HG03066 (cell line): ENCODE results near the gene WDR76.

Experiments used
- ATAC-seq: cut with Tn5 transposase; IDR thresholded peaks from one replicate; pipeline ENCODE4 v1.9.1; 2021; ENCODE audit warnings: low read depth; ENCODE audit not compliant: unreplicated experiment

The WDR76 gene

DNA sequence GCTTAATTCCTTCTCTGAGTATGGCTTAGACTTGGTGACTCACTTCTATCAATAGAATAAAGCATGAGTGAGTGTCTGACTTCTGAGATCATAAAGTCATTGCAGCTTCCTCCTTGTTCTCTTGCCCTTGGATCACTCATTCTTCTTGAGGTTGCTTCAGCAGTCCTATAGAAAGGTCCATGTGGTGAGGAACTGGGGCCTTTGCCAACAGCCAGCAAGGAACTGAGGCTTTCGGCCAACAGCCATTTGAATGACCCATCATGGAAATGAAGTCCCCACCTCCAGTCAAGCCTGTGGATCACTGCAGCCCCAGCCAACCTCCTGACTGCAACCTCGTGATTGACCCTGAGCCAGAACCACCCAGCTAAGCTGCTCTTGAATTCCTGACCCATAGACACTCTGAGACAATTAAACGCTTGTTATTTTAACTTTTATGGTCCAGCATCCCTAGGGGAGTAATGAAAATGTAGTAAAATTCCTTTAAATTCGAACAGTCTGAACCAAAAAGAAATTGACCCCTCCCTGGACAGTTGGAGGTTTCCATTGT, 84.5 kb downstream of the WDR76 start:
- no peak for ATAC-seq

DNA sequence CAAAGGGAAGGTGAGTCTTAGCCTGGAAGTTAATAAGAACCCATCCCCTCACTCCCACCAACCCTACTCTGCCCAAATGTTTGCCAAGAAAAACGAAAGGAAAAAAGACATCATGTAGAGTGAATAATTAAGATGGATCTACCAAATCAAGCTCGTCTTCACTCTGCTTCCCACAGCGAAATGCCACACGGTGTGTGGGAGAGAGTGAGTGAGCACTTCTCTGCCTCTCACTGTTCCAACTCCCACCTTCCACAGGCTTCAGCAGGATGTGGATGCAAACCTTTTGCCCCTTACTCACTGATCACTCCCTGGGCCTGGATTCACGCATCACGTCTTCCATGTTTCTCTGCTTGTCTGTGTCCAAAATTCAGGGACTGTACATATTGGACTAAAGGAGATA, 85.4 kb downstream of the WDR76 start:
- no peak for ATAC-seq

DNA sequence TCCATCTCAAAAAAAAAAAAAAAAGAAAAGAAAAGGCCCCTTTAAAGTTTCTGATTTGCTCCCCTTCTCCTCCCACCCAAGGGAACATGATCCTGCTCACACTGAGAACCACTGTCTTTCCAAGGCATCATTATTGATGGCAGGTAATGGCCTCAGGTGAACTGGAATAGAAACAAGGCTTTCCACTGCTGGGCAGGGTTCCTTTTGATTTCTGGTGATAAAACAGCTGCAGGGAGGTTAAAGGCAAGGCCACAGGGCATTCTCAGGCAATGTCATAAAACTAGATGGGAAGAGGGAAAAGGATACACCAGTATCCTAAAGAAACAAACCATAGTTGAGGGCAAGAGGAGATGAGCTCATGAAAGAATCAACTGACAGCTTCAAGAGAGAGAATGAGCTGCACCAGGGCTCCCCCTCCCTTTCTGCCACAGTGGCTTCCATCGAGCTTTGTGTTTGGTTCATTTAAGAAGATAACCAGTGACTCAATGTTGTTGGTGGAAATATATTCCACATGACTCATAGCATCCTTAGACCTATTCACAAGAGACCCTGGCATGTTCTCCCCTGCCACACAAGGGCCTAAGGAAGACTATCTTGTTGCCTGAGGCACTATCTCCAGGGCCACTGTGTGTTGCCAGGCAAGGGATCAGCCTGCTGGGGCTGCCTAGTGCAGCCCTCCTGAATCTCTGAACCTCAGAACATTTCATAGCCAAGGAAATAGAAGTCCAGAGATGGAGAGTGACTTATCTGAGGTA, 86.4 kb downstream of the WDR76 start:
- no peak for ATAC-seq

DNA sequence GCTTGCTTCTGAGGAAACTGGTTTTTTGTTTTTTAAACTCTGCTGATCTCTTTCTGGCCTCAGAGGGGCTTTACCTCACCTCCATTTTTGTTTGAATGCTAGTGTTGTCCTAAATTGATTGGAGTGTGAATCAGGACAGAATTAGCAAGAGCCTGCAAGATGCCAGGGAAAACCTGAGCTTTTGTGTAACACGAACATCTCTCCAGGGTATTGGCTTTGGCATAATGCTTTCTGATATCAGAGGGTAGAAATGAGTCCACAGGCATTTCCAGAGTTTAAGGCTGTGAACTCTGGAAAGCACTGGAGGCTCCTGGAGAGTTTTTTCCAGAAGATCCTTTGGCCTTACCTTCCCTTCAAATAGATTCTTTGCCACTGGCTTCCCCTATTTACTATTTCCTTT, 87.1 kb downstream of the WDR76 start:
- no peak for ATAC-seq

DNA sequence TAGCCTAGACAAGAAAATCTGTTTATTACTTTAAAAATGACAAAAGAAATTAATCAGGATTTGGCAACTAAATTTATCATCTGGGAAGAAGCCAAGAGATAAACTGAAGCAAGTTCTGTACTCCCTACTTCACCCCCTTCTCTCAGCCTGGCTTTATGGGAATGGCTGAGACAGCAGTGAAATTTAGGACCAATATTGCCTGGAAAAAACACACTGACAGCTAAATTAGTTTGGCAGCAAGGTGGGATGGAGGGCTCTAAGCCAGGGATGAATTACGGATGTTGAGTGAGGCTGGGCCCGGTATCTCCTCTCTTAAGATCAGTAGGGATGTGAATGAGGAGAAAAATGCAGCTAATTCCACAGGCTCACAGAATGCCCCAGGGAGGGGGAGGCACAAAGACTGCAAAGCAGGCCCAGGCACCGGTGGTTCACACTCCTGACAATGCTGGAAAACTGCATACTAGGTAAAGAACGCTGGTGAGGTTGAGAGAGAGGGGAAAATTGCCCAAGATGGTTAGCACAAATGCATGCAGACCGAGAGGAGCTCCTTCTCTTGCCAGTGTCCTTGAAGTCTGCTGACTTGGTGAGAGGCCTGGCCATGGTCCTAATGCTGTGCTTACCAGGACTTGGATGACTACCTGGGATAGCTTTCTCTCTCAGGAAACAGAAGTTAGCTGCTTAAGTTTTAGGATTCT, 89.0 kb downstream of the WDR76 start:
- no peak for ATAC-seq

DNA sequence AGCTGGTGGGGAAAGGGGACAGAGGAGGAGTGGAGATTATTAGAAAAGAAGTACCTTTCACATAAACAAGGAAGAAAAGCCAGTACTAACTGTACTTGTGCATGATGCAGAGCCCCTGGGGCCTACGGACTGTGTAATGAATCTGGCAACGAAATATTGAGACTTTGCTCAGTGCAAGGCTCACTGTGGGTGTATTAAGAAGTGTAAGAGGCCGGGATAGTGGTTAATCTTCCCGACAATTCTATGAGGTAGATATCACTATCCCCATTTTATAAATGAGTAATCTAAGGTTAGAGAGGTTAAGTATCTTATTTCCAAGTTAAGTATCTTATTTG, 89.5 kb downstream of the WDR76 start:
- no peak for ATAC-seq
